PC-3 (cell line): Measurements from ENCODE around the gene PDZK1IP1. TPM values are rescaled to one million over a fixed set of nuclear protein-coding genes. Genes with fewer than 3 reads are reported as not detected.

Experiments
- ATAC-seq: fragments of 200-7000 bp; cut with Tn5 transposase; 2 replicates; pipeline ENCODE4 v1.9.1; 2020; ENCODE audit warnings: mild to moderate bottlenecking, moderate library complexity
- BruUV-seq: library from RNA; stranded (reverse); fragments of 400-500 nt; replicated peaks from 2 replicates; lab custom pipeline; 2021; lab: Mats Ljungman, UMichigan
- CTCF ChIA-PET: fragments of 300-600 bp; sonication (Branson Sonifier 250); formaldehyde crosslinking; loops from one replicate; lab custom pipeline; 2022; ENCODE audit warnings: antibody characterized with exemption; lab: Charles Lee
- POLR2A ChIA-PET: fragments of 300-600 bp; sonication (Branson Sonifier 250); formaldehyde crosslinking; loops from one replicate; lab custom pipeline; 2022; ENCODE audit warnings: antibody characterized with exemption; ENCODE audit not compliant: unreplicated experiment; lab: Charles Lee
- DNase-seq: peaks from one replicate; pipeline ENCODE4 v3.0.0-alpha.2; 2015
- H2AFZ ChIP-seq: fragments of 300-600 bp; sonication (generic); 2 replicates; pipeline ENCODE4 v1.6.0; 2016; ENCODE audit warnings: antibody characterized with exemption, low read length
- H3F3A ChIP-seq: fragments of 300-600 bp; sonication (generic); one replicate; pipeline ENCODE4 v1.6.0; 2017; ENCODE audit warnings: antibody characterized with exemption, low read length, control low read depth, mild to moderate bottlenecking; ENCODE audit not compliant: unreplicated experiment
- H3K27ac ChIP-seq: fragments of 300-600 bp; sonication (generic); 2 replicates; pipeline ENCODE4 v1.5.1; 2016; ENCODE audit warnings: mild to moderate bottlenecking, low read length
- H3K27me3 ChIP-seq: fragments of 300-600 bp; sonication (generic); 2 replicates; pipeline ENCODE4 v1.6.1; 2016; ENCODE audit warnings: low read length, mixed read lengths
- H3K36me3 ChIP-seq: fragments of 300-600 bp; sonication (generic); 2 replicates; pipeline ENCODE4 v1.6.1; 2016; ENCODE audit warnings: low read depth, mixed run types, low read length, mixed read lengths
- H3K4me1 ChIP-seq: fragments of 300-600 bp; sonication (generic); 2 replicates; pipeline ENCODE4 v1.5.1; 2016; ENCODE audit warnings: low read length; ENCODE audit not compliant: insufficient read depth
- H3K4me2 ChIP-seq: fragments of 300-600 bp; sonication (generic); 2 replicates; pipeline ENCODE4 v1.6.0; 2016; ENCODE audit warnings: low read length
- H3K4me3 ChIP-seq: fragments of 300-600 bp; sonication (generic); 2 replicates; pipeline ENCODE4 v1.5.1; 2016; ENCODE audit warnings: mild to moderate bottlenecking, low read length, mixed read lengths
- H3K79me2 ChIP-seq: fragments of 300-600 bp; sonication (generic); 2 replicates; pipeline ENCODE4 v1.6.1; 2017; ENCODE audit warnings: low read length, mixed read lengths
- H3K9ac ChIP-seq: fragments of 300-600 bp; sonication (generic); 2 replicates; pipeline ENCODE4 v1.6.0; 2016; ENCODE audit warnings: mild to moderate bottlenecking, low read length
- H3K9me2 ChIP-seq: fragments of 300-600 bp; sonication (generic); replicated peaks from 2 replicates; pipeline ENCODE4 v1.6.1; 2016; ENCODE audit warnings: mixed run types, low read length, mixed read lengths
- H3K9me3 ChIP-seq: fragments of 300-600 bp; sonication (generic); 2 replicates; pipeline ENCODE4 v1.6.1; 2016; ENCODE audit warnings: low read length, mixed read lengths
- H4K20me1 ChIP-seq: fragments of 300-600 bp; sonication (generic); 2 replicates; pipeline ENCODE4 v1.6.1; 2016; ENCODE audit warnings: low read length, mixed read lengths
- EZH2 ChIP-seq: fragments of 300-600 bp; sonication (generic); IDR thresholded peaks from one replicate; pipeline ENCODE4 v1.6.1; 2017; ENCODE audit warnings: antibody characterized with exemption, mild to moderate bottlenecking, low read length; ENCODE audit not compliant: unreplicated experiment
- EZH2phosphoT487 ChIP-seq: fragments of 300-600 bp; sonication (generic); IDR thresholded peaks from 2 replicates; pipeline ENCODE4 v1.6.1; 2018; ENCODE audit warnings: mild to moderate bottlenecking, antibody characterized with exemption, low read length, borderline replicate concordance
- intact Hi-C: fragments of 100-400 bp; cut with micrococcal nuclease; formaldehyde crosslinking; loops from 2 replicates; pipeline ENCODE4 v1.9.0; 2023
- total RNA-seq: library from RNA; depleted of rRNA; stranded (reverse); fragments of >200 nt; gene quantifications from 2 replicates; pipeline ENCODE4 v1.2.3, GENCODE V29; 2014
- TF ChIP-seq, protein P1 (sequence below): fragments of 300-600 bp; sonication (generic); conservative IDR thresholded peaks from 2 replicates; pipeline ENCODE4 v1.5.1; 2017; ENCODE audit warnings: antibody characterized with exemption, low read depth, mild to moderate bottlenecking, low read length

Gene PDZK1IP1
- total RNA-seq, 1 experiment from 2014 or later: not detected

DNA sequence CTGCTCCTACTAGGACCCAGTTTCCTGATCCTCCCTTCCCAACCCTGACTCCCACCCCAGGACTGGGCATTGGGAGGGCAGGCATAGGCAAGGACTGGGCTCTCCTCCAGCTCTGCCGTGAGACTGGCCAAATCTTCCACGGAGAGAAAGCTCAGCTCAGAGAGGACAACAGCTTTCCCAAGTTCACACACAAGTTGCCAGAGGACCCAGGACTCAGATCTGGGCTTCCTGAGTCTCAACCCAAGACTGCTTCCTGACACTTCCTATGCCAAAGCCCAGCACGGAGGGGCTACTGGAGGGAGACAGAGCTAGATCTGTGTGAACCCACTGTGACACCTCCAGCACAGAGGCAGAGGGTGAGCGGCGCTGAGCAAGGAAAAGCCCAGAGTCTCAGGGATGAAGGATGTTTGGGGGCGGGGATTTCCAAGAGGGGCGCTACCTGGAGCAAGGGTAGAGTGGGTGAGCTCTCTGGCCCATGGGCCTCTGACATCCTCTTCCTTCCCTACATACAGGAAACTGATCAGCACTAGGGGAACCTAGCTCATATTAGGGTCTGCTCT lies 7.1 kb downstream of the PDZK1IP1 start:
- Histone ChIP-seq H2AFZ (no peak overlapping the region), H3K79me2 (no peaks in the 10 kb centered on the region), H3K9me2 (no peaks in the 10 kb centered on the region), H3K4me1 (peaks cover 6% of the 10 kb centered on the region), H3K27ac (no peak overlapping the region), H3F3A (no peaks in the 10 kb centered on the region), H3K9ac (no peak overlapping the region), H3K4me2 (no peak overlapping the region), H3K4me3 (no peak overlapping the region), H3K27me3 (no peaks in the 10 kb centered on the region), H3K9me3 (no peaks in the 10 kb centered on the region), H4K20me1 (no peaks in the 10 kb centered on the region), H3K36me3 (no peaks in the 10 kb centered on the region)
- TF ChIP-seq, protein P1, sequence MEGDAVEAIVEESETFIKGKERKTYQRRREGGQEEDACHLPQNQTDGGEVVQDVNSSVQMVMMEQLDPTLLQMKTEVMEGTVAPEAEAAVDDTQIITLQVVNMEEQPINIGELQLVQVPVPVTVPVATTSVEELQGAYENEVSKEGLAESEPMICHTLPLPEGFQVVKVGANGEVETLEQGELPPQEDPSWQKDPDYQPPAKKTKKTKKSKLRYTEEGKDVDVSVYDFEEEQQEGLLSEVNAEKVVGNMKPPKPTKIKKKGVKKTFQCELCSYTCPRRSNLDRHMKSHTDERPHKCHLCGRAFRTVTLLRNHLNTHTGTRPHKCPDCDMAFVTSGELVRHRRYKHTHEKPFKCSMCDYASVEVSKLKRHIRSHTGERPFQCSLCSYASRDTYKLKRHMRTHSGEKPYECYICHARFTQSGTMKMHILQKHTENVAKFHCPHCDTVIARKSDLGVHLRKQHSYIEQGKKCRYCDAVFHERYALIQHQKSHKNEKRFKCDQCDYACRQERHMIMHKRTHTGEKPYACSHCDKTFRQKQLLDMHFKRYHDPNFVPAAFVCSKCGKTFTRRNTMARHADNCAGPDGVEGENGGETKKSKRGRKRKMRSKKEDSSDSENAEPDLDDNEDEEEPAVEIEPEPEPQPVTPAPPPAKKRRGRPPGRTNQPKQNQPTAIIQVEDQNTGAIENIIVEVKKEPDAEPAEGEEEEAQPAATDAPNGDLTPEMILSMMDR: no peak
- TF ChIP-seq EZH2 (no peak), EZH2phosphoT487 (no peak)
- DNase-seq (no peak), ATAC-seq (no peak)
- no TSS peak for BruUV-seq
- ChIA-PET POLR2A (interaction anchor here (0.5 kb wide), 1 partner anchor 1471 kb away, joined by 3 read pairs; no protein-coding TSS in a partner anchor), CTCF (no interaction called here)
- intact Hi-C loops: no loop called here

DNA sequence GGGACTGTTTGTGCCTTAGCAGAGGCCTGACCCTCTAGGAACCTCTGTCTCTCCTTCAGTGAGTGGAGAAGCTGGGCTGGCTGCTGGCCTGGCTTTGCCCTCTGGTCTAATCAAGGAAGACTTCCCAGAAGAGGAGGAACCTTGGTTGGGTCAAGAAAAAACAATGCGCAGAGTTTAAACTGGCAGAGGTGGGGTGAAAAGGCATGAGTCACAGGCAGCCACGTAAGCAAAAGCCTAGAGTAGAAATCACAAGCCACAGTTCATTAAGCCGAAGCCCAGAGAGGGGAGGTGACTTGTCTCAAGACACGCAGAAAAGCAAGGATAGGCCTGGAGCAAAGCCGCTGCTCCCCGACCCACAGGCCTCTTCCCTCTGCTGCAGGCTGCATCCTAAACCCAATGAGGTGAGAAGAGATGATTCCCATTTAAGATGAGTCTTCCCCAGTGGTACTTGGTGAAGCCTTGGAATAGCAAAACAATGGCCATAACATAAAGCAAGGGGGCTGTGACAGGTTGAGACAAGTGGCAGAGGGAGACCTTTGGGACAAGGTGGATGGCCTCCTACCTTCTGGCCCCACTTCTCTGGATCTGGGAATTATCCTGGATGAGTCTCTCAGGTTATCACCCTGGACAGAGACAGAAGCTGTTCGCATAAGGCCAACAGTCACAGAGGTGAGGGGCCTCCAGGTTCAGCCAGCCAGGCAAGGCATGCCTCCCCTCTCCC lies 7.7 kb downstream of the PDZK1IP1 start:
- Histone ChIP-seq H3K9me3 (no peaks in the 10 kb centered on the region), H3K4me2 (no peak overlapping the region), H3K79me2 (no peaks in the 10 kb centered on the region), H2AFZ (no peak overlapping the region), H3K27ac (no peak overlapping the region), H3K4me3 (no peak overlapping the region), H3K9ac (no peak overlapping the region), H3F3A (no peaks in the 10 kb centered on the region), H3K4me1 (peaks cover 6% of the 10 kb centered on the region), H4K20me1 (no peaks in the 10 kb centered on the region), H3K9me2 (no peaks in the 10 kb centered on the region), H3K27me3 (no peaks in the 10 kb centered on the region), H3K36me3 (no peaks in the 10 kb centered on the region)
- intact Hi-C loops: no loop called here
- TF ChIP-seq EZH2phosphoT487 (no peak), EZH2 (no peak)
- TF ChIP-seq, protein P1: no peak
- DNase-seq (peak; percentile 34), ATAC-seq (no peak)
- BruUV-seq: no TSS peak
- POLR2A ChIA-PET: interaction anchor here (0.5 kb wide), 1 partner anchor 1472 kb away, joined by 3 read pairs; no protein-coding TSS in a partner anchor
- CTCF ChIA-PET: no interaction called here
